PFSK-1 (cell line): ENCODE results near the gene EID3.

Experiments
- FOXP2 ChIP-seq: optimal IDR thresholded peaks from 2 replicates; pipeline ENCODE3; 2011; ENCODE audit warnings: borderline replicate concordance, control low read depth, inconsistent platforms; ENCODE audit not compliant: insufficient read depth; ENCODE audit errors: extremely low read length, extremely low read depth
- POLR2AphosphoS5 ChIP-seq: IDR thresholded peaks from 2 replicates; pipeline ENCODE4 v1.6.1; 2012; ENCODE audit warnings: low read depth, mild to moderate bottlenecking, control low read depth, low read length, moderate library complexity
- REST ChIP-seq, 2 experiments: IDR thresholded peaks; 2 replicates each; pipeline versions ENCODE4 v1.6.1 to v1.8.0; 2011 to 2012; ENCODE audit warnings: low read depth in 2 of 2, low read length in 2 of 2, control low read depth in 1 of 2, inconsistent platforms in 1 of 2, mild to moderate bottlenecking in 1 of 2, moderate library complexity in 1 of 2; ENCODE audit not compliant: insufficient read depth in 1 of 2
- SIN3A ChIP-seq: IDR thresholded peaks from 2 replicates; pipeline ENCODE4 v1.6.1; 2012; ENCODE audit warnings: mild to moderate bottlenecking, low read length, moderate library complexity, borderline replicate concordance; ENCODE audit not compliant: insufficient read depth
- TAF1 ChIP-seq: IDR thresholded peaks from 2 replicates; pipeline ENCODE4 v1.6.1; 2012; ENCODE audit warnings: low read length, control low read depth, borderline replicate concordance; ENCODE audit not compliant: insufficient read depth

The EID3 gene

GRCh38 chr12:104294927-104295668 lies 8.4 kb upstream of the EID3 start:
- TF ChIP-seq POLR2AphosphoS5 (no peak), SIN3A (no peak), REST (IDR thresholded peaks at IDR 0.05; ENCODE audit: insufficient read depth in 1 of 2, low read depth in 2 of 2, low read length in 2 of 2) (no peak), FOXP2 (no peak), TAF1 (no peak)

- TF ChIP-seq TAF1 (no peak), FOXP2 (no peak), REST (IDR thresholded peaks at IDR 0.05; ENCODE audit: insufficient read depth in 1 of 2, low read depth in 2 of 2, low read length in 2 of 2) (no peak), SIN3A (no peak), POLR2AphosphoS5 (no peak)
These were observed 7.6 kb upstream of the EID3 start for GRCh38 chr12:104295954-104296353.

- TF ChIP-seq SIN3A (no peak), REST (IDR thresholded peaks at IDR 0.05; ENCODE audit: insufficient read depth in 1 of 2, low read depth in 2 of 2, low read length in 2 of 2) (no peak), TAF1 (no peak), POLR2AphosphoS5 (no peak), FOXP2 (no peak)
These were observed 6.8 kb upstream of the EID3 start for GRCh38 chr12:104296718-104297117.

GRCh38 chr12:104297477-104298113 lies 5.9 kb upstream of the EID3 start:
- TF ChIP-seq REST (IDR thresholded peaks at IDR 0.05; ENCODE audit: insufficient read depth in 1 of 2, low read depth in 2 of 2, low read length in 2 of 2): no peak
